ENCODE data around the gene SLC13A5. TPM values are rescaled to one million over a fixed set of nuclear protein-coding genes. Genes with fewer than 3 reads are reported as not detected.

The SLC13A5 gene
- total and polyA plus RNA-seq, 4 donors, result 0.10 to 0.36 TPM; not detected in 2

- no peaks in the 10 kb centered on the region for H3K4me1 ChIP-seq (ENCODE audit: control insufficient read depth in 1 of 2, insufficient read depth in 2 of 2, low read length in 2 of 2)
- no peak overlapping the region for H3K4me3 ChIP-seq (ENCODE audit: low read length in 2 of 2)
- ATAC-seq (ENCODE audit: low FRiP score) (peak; percentile 19), DNase-seq (peak in 1 of 2 donors; percentile 62)
- no peaks in the 10 kb centered on the region for H3K27me3 ChIP-seq (ENCODE audit: control insufficient read depth in 1 of 2, insufficient read depth in 2 of 2, low read length in 1 of 2)
- no peaks in the 10 kb centered on the region for H3K36me3 ChIP-seq (ENCODE audit: control insufficient read depth in 1 of 2, insufficient read depth in 2 of 2, low read length in 1 of 2)
- WGBS, 2 donors, result 2 to 5% methylated on average over 29 of the region's 29 CpGs
- H3K27ac ChIP-seq (ENCODE audit: low read depth in 1 of 2, low read length in 2 of 2), result no peak overlapping the region
- intact Hi-C loops (cut with DNase I), result no loop called here
- peaks cover 5% of the 10 kb centered on the region for H3K9me3 ChIP-seq (ENCODE audit: control insufficient read depth, low read length)
Observed at GRCh38 chr17:6713918-6714271, 726 bp upstream of the SLC13A5 start.

- DNase-seq (no peak), ATAC-seq (ENCODE audit: low FRiP score) (no peak)
- Histone ChIP-seq H3K4me1 (ENCODE audit: control insufficient read depth in 1 of 2, insufficient read depth in 2 of 2, low read length in 2 of 2) (no peaks in the 10 kb centered on the region), H3K36me3 (ENCODE audit: control insufficient read depth in 1 of 2, insufficient read depth in 2 of 2, low read length in 1 of 2) (no peaks in the 10 kb centered on the region), H3K9me3 (ENCODE audit: control insufficient read depth, low read length) (peaks cover 5% of the 10 kb centered on the region), H3K4me3 (ENCODE audit: low read length in 2 of 2) (no peak overlapping the region), H3K27ac (ENCODE audit: low read depth in 1 of 2, low read length in 2 of 2) (no peak overlapping the region), H3K27me3 (ENCODE audit: control insufficient read depth in 1 of 2, insufficient read depth in 2 of 2, low read length in 1 of 2) (no peaks in the 10 kb centered on the region)
- WGBS, 2 donors, result 11% methylated on average over 14 of the region's 14 CpGs
- intact Hi-C loops (cut with DNase I), result no loop called here
Observed at GRCh38 chr17:6712854-6713129, 377 bp downstream of the SLC13A5 start.

DNA sequence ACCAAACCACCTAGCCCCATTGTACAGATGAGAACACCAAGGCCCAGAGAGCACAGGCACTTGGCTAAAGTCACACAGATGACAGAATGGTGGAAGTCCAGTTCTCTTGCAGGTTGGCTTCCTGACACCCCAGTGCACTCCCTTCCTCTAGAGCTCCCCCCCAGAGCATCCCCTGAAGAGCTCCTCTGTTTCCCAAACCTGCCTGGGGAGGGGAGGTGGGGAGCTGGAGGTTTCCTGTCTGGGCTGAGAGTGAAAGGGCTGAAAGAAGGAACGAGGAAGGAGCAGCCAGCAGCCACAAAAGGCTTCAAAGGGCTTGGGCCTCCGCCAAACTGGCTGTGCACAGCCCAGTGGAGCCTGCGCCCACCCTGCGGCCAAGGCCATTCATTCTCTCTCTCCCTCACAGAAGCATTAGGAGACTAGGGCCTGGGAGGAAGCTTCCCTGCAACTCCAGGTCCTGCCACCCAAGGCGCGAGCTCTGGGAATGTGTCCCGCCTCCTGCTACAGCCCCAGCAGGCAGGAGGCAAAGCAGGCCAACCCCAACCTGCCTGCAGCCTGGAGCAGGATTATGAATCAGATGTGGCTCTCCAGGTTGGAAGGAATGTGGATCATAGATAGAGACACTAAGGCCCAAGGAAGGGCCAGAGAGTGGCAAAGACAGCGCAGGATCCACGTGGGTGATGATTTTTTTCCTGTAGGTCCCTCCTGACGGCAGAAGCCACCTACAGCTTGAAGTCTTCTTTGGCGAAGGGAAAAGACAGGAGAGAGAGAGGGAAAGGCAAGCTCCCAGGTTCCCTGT, 913 bp downstream of the SLC13A5 start:
- WGBS, 2 donors, result 16 to 19% methylated on average over 11 of the region's 11 CpGs
- DNase-seq, result no peak
- intact Hi-C loops (cut with DNase I), result no loop called here
- Histone ChIP-seq H3K4me1 (ENCODE audit: control insufficient read depth in 1 of 2, insufficient read depth in 2 of 2, low read length in 2 of 2) (no peaks in the 10 kb centered on the region), H3K27me3 (ENCODE audit: control insufficient read depth in 1 of 2, insufficient read depth in 2 of 2, low read length in 1 of 2) (no peaks in the 10 kb centered on the region), H3K4me3 (ENCODE audit: low read length in 2 of 2) (no peak overlapping the region), H3K9me3 (ENCODE audit: control insufficient read depth, low read length) (peaks cover 5% of the 10 kb centered on the region), H3K36me3 (ENCODE audit: control insufficient read depth in 1 of 2, insufficient read depth in 2 of 2, low read length in 1 of 2) (no peaks in the 10 kb centered on the region), H3K27ac (ENCODE audit: low read depth in 1 of 2, low read length in 2 of 2) (no peak overlapping the region)
- no peak for ATAC-seq (ENCODE audit: low FRiP score)

- peaks cover 5% of the 10 kb centered on the region for H3K9me3 ChIP-seq (ENCODE audit: control insufficient read depth, low read length)
- DNase-seq (no peak), ATAC-seq (ENCODE audit: low FRiP score) (no peak)
- H3K27ac ChIP-seq (ENCODE audit: low read depth in 1 of 2, low read length in 2 of 2), result no peak overlapping the region
- no peaks in the 10 kb centered on the region for H3K4me1 ChIP-seq (ENCODE audit: control insufficient read depth in 1 of 2, insufficient read depth in 2 of 2, low read length in 2 of 2)
- no peaks in the 10 kb centered on the region for H3K27me3 ChIP-seq (ENCODE audit: control insufficient read depth in 1 of 2, insufficient read depth in 2 of 2, low read length in 1 of 2)
- no peak overlapping the region for H3K4me3 ChIP-seq (ENCODE audit: low read length in 2 of 2)
- H3K36me3 ChIP-seq (ENCODE audit: control insufficient read depth in 1 of 2, insufficient read depth in 2 of 2, low read length in 1 of 2), result no peaks in the 10 kb centered on the region
- 39 to 48% methylated on average over 2 of the region's 2 CpGs for WGBS, 2 donors
- intact Hi-C loops (cut with DNase I), result no loop called here
Observed at GRCh38 chr17:6711681-6712057, 1.5 kb downstream of the SLC13A5 start.

GRCh38 chr17:6711081-6711674, 2.0 kb downstream of the SLC13A5 start:
- intact Hi-C loops (cut with DNase I), result no loop called here
- WGBS, 2 donors, result 49 to 54% methylated on average over 5 to 7 of the region's 7 CpGs
- Histone ChIP-seq H3K27me3 (ENCODE audit: control insufficient read depth in 1 of 2, insufficient read depth in 2 of 2, low read length in 1 of 2) (no peaks in the 10 kb centered on the region), H3K36me3 (ENCODE audit: control insufficient read depth in 1 of 2, insufficient read depth in 2 of 2, low read length in 1 of 2) (no peaks in the 10 kb centered on the region), H3K9me3 (ENCODE audit: control insufficient read depth, low read length) (peaks cover 5% of the 10 kb centered on the region), H3K27ac (ENCODE audit: low read depth in 1 of 2, low read length in 2 of 2) (no peak overlapping the region), H3K4me3 (ENCODE audit: low read length in 2 of 2) (no peak overlapping the region), H3K4me1 (ENCODE audit: control insufficient read depth in 1 of 2, insufficient read depth in 2 of 2, low read length in 2 of 2) (no peaks in the 10 kb centered on the region)
- ATAC-seq (ENCODE audit: low FRiP score), result no peak
- peak in 1 of 2 donors; percentile 64 for DNase-seq

GRCh38 chr17:6710317-6710716, 2.9 kb downstream of the SLC13A5 start:
- intact Hi-C loops (cut with DNase I), result no loop called here
- Histone ChIP-seq H3K27ac (ENCODE audit: low read depth in 1 of 2, low read length in 2 of 2) (no peak overlapping the region), H3K9me3 (ENCODE audit: control insufficient read depth, low read length) (peaks cover 5% of the 10 kb centered on the region), H3K4me1 (ENCODE audit: control insufficient read depth in 1 of 2, insufficient read depth in 2 of 2, low read length in 2 of 2) (no peaks in the 10 kb centered on the region), H3K36me3 (ENCODE audit: control insufficient read depth in 1 of 2, insufficient read depth in 2 of 2, low read length in 1 of 2) (no peaks in the 10 kb centered on the region), H3K27me3 (ENCODE audit: control insufficient read depth in 1 of 2, insufficient read depth in 2 of 2, low read length in 1 of 2) (no peaks in the 10 kb centered on the region), H3K4me3 (ENCODE audit: low read length in 2 of 2) (no peak overlapping the region)
- DNase-seq (no peak), ATAC-seq (ENCODE audit: low FRiP score) (no peak)
- 76 to 79% methylated on average over 11 of the region's 11 CpGs for WGBS, 2 donors

- Histone ChIP-seq H3K27ac (ENCODE audit: low read depth in 1 of 2, low read length in 2 of 2) (no peak overlapping the region), H3K27me3 (ENCODE audit: control insufficient read depth in 1 of 2, insufficient read depth in 2 of 2, low read length in 1 of 2) (no peaks in the 10 kb centered on the region), H3K4me1 (ENCODE audit: control insufficient read depth in 1 of 2, insufficient read depth in 2 of 2, low read length in 2 of 2) (no peaks in the 10 kb centered on the region), H3K4me3 (ENCODE audit: low read length in 2 of 2) (no peak overlapping the region), H3K9me3 (ENCODE audit: control insufficient read depth, low read length) (no peaks in the 10 kb centered on the region), H3K36me3 (ENCODE audit: control insufficient read depth in 1 of 2, insufficient read depth in 2 of 2, low read length in 1 of 2) (no peaks in the 10 kb centered on the region)
- WGBS, 2 donors, result 76 to 89% methylated on average over 12 of the region's 12 CpGs
- no peak for DNase-seq
- ATAC-seq (ENCODE audit: low FRiP score), result no peak
- intact Hi-C loops (cut with DNase I), result no loop called here
Observed at GRCh38 chr17:6708357-6708961, 4.7 kb downstream of the SLC13A5 start.

- 69 to 71% methylated on average over 8 of the region's 8 CpGs for WGBS, 2 donors
- Histone ChIP-seq H3K4me1 (ENCODE audit: control insufficient read depth in 1 of 2, insufficient read depth in 2 of 2, low read length in 2 of 2) (no peaks in the 10 kb centered on the region), H3K36me3 (ENCODE audit: control insufficient read depth in 1 of 2, insufficient read depth in 2 of 2, low read length in 1 of 2) (no peaks in the 10 kb centered on the region), H3K4me3 (ENCODE audit: low read length in 2 of 2) (no peak overlapping the region), H3K27me3 (ENCODE audit: control insufficient read depth in 1 of 2, insufficient read depth in 2 of 2, low read length in 1 of 2) (no peaks in the 10 kb centered on the region), H3K9me3 (ENCODE audit: control insufficient read depth, low read length) (no peaks in the 10 kb centered on the region), H3K27ac (ENCODE audit: low read depth in 1 of 2, low read length in 2 of 2) (no peak overlapping the region)
- ATAC-seq (ENCODE audit: low FRiP score), result no peak
- DNase-seq, result no peak
- intact Hi-C loops (cut with DNase I), result no loop called here
Observed at GRCh38 chr17:6706996-6707395, 6.2 kb downstream of the SLC13A5 start.

DNA sequence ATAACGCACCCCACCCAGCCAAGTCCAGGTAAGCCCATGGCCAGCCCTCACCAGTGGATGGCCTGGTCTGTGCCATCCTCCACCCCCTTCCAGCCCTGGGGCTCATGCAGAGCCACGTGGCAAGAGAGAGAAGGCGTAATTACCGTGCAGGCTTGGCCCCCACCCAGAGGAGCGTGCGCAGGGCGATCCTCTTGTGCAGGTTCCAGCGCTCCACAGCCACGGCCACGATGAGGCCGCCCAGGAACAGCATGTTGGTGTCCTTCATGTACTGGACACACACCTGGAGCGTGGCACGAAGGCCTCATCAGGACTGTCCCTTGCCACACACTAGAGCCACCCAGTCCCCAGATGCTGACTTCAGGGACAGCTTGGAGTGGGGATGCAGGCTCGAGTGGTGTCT, 6.7 kb downstream of the SLC13A5 start:
- H3K36me3 ChIP-seq (ENCODE audit: control insufficient read depth in 1 of 2, insufficient read depth in 2 of 2, low read length in 1 of 2), result no peaks in the 10 kb centered on the region
- ATAC-seq (ENCODE audit: low FRiP score), result no peak
- H3K4me1 ChIP-seq (ENCODE audit: control insufficient read depth in 1 of 2, insufficient read depth in 2 of 2, low read length in 2 of 2), result no peaks in the 10 kb centered on the region
- intact Hi-C loops (cut with DNase I), result no loop called here
- no peak overlapping the region for H3K27ac ChIP-seq (ENCODE audit: low read depth in 1 of 2, low read length in 2 of 2)
- 82 to 85% methylated on average over 14 of the region's 14 CpGs for WGBS, 2 donors
- H3K4me3 ChIP-seq (ENCODE audit: low read length in 2 of 2), result no peak overlapping the region
- no peaks in the 10 kb centered on the region for H3K27me3 ChIP-seq (ENCODE audit: control insufficient read depth in 1 of 2, insufficient read depth in 2 of 2, low read length in 1 of 2)
- peak in 1 of 2 donors; percentile 73 for DNase-seq
- no peaks in the 10 kb centered on the region for H3K9me3 ChIP-seq (ENCODE audit: control insufficient read depth, low read length)
